KBM-7 (cell line): ENCODE measurements around the gene OR14J1.
"Not testable (repeated sequence)": the region's sequence is repeated elsewhere in the genome, so short reads cannot be mapped to it uniquely, and the experiment has no call there.

Experiments
- DNase-seq: peaks from one replicate; pipeline ENCODE4 v3.0.0-alpha.2; 2015
- in situ Hi-C: fragments of 300-500 bp; cut with MboI; formaldehyde crosslinking; loops from 2 replicates; pipeline ENCODE4 v1.14.3; 2020; ENCODE audit warnings: low sequenced_read_pairs, low pct_unique_long_range_greater_than_20kb, mixed read lengths

The OR14J1 gene, protein sequence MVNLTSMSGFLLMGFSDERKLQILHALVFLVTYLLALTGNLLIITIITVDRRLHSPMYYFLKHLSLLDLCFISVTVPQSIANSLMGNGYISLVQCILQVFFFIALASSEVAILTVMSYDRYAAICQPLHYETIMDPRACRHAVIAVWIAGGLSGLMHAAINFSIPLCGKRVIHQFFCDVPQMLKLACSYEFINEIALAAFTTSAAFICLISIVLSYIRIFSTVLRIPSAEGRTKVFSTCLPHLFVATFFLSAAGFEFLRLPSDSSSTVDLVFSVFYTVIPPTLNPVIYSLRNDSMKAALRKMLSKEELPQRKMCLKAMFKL

DNA sequence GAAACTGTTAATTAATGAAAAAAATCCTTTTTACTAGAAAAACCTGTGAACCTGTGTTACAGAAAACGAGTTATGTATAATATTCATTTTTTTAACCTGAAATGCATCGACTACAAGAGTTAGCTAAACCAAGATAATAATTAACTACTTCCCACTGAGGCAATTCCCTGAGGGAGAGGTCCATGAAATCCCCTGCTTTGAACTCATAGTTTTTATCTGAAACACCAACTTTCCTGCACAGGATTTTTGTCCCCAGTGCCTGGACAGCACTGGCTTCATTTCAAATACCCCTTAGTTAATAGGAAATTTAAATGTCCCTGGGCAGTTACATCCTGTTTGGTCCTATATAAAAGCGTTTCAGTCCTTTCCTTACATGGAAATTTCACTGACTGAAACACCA lies at the start of gene OR14J1:
TSS of gene OR14J1 (plus strand) at position 386 of the 400 bp plus-strand sequence. CDS start 4,989 bp downstream, outside the sequence.
- in situ Hi-C loops, result no loop called here

DNA sequence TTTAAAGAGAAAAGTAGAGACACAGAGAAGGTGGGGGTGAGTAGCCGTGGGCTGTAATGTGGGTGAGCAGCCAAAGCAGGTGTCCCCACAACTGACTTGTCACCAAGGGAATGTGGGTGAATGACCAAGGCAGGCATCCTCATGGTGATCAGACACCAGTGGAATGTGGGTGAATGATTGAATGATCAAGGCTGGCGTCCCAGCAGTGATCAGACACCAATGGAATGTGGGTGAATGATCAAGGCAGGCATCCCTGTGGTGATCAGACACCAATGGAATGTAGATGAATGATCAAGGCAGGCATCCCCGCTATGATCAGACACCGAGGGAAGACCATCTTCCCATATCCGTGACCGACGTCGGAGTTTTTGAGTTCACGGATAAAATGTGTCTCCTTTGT lies 49.8 kb upstream of the OR14J1 start:
- in situ Hi-C loops, result no loop called here
- no peak for DNase-seq

More for the DNA sequence above, at the start of gene OR14J1:
- DNase-seq, result no peak

GRCh38 chr6:29255530-29255929 lies 46.0 kb upstream of the OR14J1 start:
- no peak for DNase-seq
- in situ Hi-C loops, result no loop called here

GRCh38 chr6:29259721-29260120 lies 41.8 kb upstream of the OR14J1 start:
- no peak for DNase-seq
- in situ Hi-C loops, result no loop called here

DNA sequence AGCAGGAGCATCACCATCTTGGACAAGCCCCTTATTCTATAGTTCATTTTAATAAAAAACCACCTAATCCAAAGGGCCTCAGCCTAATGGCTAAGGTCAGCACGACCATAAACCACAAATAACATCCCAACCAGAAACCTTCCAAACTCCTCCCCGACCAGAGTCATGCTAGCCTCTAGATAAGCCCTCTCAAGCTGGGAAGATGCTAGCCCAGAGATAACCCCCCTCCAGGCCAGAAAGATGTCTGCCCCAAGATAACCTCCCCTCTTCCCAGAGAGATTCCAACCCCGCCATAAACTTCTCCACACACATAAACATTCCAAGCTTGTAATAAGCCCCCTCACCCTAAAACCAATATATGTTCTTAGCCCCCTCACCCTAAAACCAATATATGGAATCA lies 38.5 kb upstream of the OR14J1 start:
- in situ Hi-C loops, result no loop called here
- DNase-seq, result no peak

DNA sequence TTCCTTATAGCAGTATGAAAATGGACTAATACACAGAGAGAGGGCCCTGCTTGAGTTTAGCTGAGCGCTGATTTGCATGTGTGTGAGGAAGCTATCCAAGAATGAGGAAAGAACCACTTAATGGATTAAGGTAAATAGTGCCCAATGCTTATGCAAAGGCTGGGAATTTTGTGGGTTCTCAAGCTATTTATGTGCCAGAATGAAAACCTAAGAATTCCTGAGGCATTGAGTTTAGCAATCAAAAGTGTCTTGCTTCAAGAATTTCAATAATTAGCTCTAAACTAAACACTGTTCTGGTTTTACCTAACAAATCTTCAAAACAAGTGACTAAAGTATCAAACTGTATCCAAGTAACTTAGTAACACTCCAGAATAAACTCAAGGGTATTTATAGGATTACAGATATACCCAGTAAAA lies 7.0 kb upstream of the OR14J1 start:
- DNase-seq, result no peak
- in situ Hi-C loops, result no loop called here

- DNase-seq, result no peak
- in situ Hi-C loops, result no loop called here
Observed at GRCh38 chr6:29295181-29295585, 6.3 kb upstream of the OR14J1 start.

DNA sequence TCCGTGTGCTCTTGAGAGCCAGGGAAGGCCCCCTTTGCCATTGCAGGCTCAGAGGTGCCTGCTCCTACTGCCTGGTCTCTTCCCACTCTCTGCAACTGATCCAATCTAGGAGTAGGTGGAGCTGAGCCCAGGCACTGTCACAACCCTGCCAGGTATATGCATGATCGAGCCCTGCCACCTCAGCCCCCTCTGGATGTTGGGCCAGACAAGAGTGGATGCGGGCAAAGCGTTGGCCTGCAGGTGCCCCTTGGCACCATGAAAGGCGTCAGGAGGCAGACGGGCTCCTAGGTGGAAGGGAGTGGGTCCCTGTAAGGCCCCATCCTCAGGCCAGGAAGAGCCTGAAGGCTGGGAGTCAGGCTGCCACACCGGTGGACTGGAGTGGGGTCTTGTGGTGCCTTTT lies 5.9 kb upstream of the OR14J1 start:
- in situ Hi-C loops, result no loop called here
- no peak for DNase-seq

- in situ Hi-C loops, result no loop called here
- DNase-seq, result no peak
Observed at GRCh38 chr6:29319931-29320330, 18.4 kb downstream of the OR14J1 start.

GRCh38 chr6:29323332-29323731 lies 21.8 kb downstream of the OR14J1 start:
- in situ Hi-C loops, DNase-seq: not testable (repeated sequence)

DNA sequence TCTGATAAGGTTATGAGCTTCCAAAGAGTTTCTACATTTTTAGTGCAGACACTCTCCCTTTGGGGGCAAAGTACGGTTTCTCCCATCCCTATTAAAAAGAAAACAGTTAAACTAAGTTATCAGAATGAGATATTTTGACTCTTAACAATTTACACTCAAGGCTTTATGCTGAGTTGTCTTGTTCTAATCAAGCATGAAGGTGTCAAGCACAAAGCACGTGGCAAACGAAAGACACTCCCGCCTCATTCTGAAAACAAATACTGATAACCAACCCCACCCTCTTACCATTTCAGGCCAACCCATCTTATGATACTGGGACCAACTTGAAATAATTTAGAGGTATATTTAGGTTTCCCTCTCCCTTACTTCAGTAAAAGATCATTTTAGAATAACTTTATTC lies 24.3 kb downstream of the OR14J1 start:
- in situ Hi-C loops, result no loop called here
- DNase-seq, result no peak

- in situ Hi-C loops, result no loop called here
- DNase-seq, result no peak
Observed at GRCh38 chr6:29332676-29333075, 31.2 kb downstream of the OR14J1 start.

GRCh38 chr6:29336269-29336668 lies 34.8 kb downstream of the OR14J1 start:
- DNase-seq, result peak; percentile 5

GRCh38 chr6:29345380-29345779 lies 43.9 kb downstream of the OR14J1 start:
- DNase-seq, result no peak
- in situ Hi-C loops, result no loop called here

More at GRCh38 chr6:29336269-29336668, 34.8 kb downstream of the OR14J1 start:
- in situ Hi-C loops, result no loop called here

- in situ Hi-C loops, result not testable (repeated sequence)
Observed at GRCh38 chr6:29349348-29349747, 47.8 kb downstream of the OR14J1 start.

GRCh38 chr6:29354980-29355379 lies 53.5 kb downstream of the OR14J1 start:
- DNase-seq, result no peak
- in situ Hi-C loops, result no loop called here

More at GRCh38 chr6:29349348-29349747, 47.8 kb downstream of the OR14J1 start:
- DNase-seq, result not testable (repeated sequence)

GRCh38 chr6:29355603-29356002 lies 54.1 kb downstream of the OR14J1 start:
- in situ Hi-C loops, result no loop called here
- DNase-seq, result peak; percentile 4
